ENCODE results near the gene ATP13A2. TPM values are rescaled to one million over a fixed set of nuclear protein-coding genes. Genes with fewer than 3 reads are reported as not detected.

Gene ATP13A2
- polyA plus RNA-seq, 3 donors, result 17.6 to 37.8 (median 19.5) TPM

DNA sequence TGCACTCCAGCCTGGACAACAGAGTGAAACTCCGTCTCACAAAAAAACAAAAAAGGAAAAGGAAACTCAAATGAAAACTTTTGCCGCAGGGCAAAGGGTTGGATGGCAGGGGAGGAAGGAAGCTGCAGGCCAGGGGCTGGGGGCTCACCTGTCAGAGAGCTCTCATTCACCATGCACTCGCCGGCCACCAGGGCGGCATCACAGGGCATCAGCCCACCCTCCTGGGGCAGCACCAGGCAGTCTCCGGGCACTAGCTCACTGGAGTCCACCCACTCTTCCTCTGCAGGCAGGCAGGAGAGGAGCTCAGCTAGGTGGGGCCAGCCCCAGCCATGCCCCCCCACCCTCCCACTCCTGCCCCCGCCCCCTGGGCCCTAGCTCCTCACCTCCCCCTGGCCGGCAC lies 11.9 kb downstream of the ATP13A2 start:
- peak overlapping the region in 1 of 7 donors; percentile 0 for H3K27ac Mint-ChIP-seq
- no peak overlapping the region for H3K27ac ChIP-seq (ENCODE audit: low read depth in 1 of 2, low read length in 2 of 2)
- peaks cover 74 to 95% of the 10 kb centered on the region in 2 donors for H3K36me3 Mint-ChIP-seq

DNA sequence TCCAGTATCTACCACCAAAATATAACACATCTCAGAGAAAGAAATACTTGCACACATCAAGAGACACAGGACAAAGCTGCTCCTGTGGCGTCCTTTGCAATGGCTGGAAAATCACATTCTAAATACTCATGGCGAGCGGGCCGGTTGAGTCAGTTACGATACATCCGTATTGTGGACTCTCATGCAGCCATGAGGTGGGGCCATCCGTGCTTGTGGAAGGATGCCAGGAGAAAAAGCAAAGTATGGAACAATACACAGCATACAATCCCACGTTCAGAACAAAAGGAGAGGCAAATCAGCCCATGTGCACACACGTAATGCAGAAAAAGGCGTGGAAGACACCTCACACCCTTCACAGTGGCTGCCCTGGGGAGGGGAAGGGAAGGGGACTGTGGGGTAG lies 13.1 kb downstream of the ATP13A2 start:
- H3K36me3 Mint-ChIP-seq, result peaks cover 64 to 86% of the 10 kb centered on the region in 2 donors
- no peaks in the 10 kb centered on the region for H3K27me3 Mint-ChIP-seq (ENCODE audit: low read depth in 3 of 3)
- Histone ChIP-seq H3K4me3 (replicated peaks in 1 of 3; ENCODE audit: low read depth in 2 of 3, low read length in 3 of 3) (no peak overlapping the region), H3K27ac (ENCODE audit: low read depth in 1 of 2, low read length in 2 of 2) (no peak overlapping the region), H3K79me2 (ENCODE audit: insufficient read depth, low read length) (no peaks in the 10 kb centered on the region), H4K20me1 (ENCODE audit: insufficient read depth, low read length) (no peaks in the 10 kb centered on the region), H3K4me2 (replicated peaks; ENCODE audit: extremely low read depth, low read length, poor library complexity, severe bottlenecking) (no peak overlapping the region), H2AFZ (ENCODE audit: insufficient read depth, low read depth, low read length, poor library complexity, severe bottlenecking) (no peak overlapping the region), H3K9ac (ENCODE audit: insufficient read depth, low read length, poor library complexity, severe bottlenecking) (no peak overlapping the region), H3K4me1 (ENCODE audit: control insufficient read depth in 1 of 2, insufficient read depth in 2 of 2, low read length in 2 of 2) (no peaks in the 10 kb centered on the region), H3K27me3 (ENCODE audit: control insufficient read depth in 2 of 2, insufficient read depth in 2 of 2, low read length in 2 of 2) (no peaks in the 10 kb centered on the region), H3K9me3 (replicated peaks in 1 of 2; ENCODE audit: control insufficient read depth in 1 of 2, insufficient read depth in 1 of 2, low read length in 2 of 2) (no peaks in the 10 kb centered on the region), H3K36me3 (replicated peaks in 1 of 2; ENCODE audit: control insufficient read depth in 1 of 2, insufficient read depth in 2 of 2, low read length in 2 of 2) (peaks cover 55 to 85% of the 10 kb centered on the region in 2 donors)
- intact Hi-C loops (cut with micrococcal nuclease), result no loop called here
- 94% methylated on average over 3 of the region's 10 CpGs for WGBS (ENCODE audit: insufficient coverage)
- DNase-seq, result no peak
- peaks cover 0 to 2% (median 0%) of the 10 kb centered on the region in 7 donors for H3K9me3 Mint-ChIP-seq
- TF ChIP-seq, protein P1, sequence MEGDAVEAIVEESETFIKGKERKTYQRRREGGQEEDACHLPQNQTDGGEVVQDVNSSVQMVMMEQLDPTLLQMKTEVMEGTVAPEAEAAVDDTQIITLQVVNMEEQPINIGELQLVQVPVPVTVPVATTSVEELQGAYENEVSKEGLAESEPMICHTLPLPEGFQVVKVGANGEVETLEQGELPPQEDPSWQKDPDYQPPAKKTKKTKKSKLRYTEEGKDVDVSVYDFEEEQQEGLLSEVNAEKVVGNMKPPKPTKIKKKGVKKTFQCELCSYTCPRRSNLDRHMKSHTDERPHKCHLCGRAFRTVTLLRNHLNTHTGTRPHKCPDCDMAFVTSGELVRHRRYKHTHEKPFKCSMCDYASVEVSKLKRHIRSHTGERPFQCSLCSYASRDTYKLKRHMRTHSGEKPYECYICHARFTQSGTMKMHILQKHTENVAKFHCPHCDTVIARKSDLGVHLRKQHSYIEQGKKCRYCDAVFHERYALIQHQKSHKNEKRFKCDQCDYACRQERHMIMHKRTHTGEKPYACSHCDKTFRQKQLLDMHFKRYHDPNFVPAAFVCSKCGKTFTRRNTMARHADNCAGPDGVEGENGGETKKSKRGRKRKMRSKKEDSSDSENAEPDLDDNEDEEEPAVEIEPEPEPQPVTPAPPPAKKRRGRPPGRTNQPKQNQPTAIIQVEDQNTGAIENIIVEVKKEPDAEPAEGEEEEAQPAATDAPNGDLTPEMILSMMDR (IDR thresholded peaks at IDR 0.05), result no peak
- H3K27ac Mint-ChIP-seq, result no peak overlapping the region
- no peaks in the 10 kb centered on the region for H3K4me1 Mint-ChIP-seq
- H3K4me3 Mint-ChIP-seq, result no peak overlapping the region

More for the DNA sequence above, 11.9 kb downstream of the ATP13A2 start:
- Mint-ChIP-seq H3K9me3 (peaks cover 0 to 2% (median 0%) of the 10 kb centered on the region in 7 donors), H3K4me1 (no peaks in the 10 kb centered on the region), H3K27me3 (ENCODE audit: low read depth in 3 of 3) (no peaks in the 10 kb centered on the region), H3K4me3 (no peak overlapping the region)
- no peak overlapping the region for H3K4me3 ChIP-seq (replicated peaks in 1 of 3; ENCODE audit: low read depth in 2 of 3, low read length in 3 of 3)
- no peaks in the 10 kb centered on the region for H4K20me1 ChIP-seq (ENCODE audit: insufficient read depth, low read length)
- H3K27me3 ChIP-seq (ENCODE audit: control insufficient read depth in 2 of 2, insufficient read depth in 2 of 2, low read length in 2 of 2), result no peaks in the 10 kb centered on the region
- WGBS (ENCODE audit: insufficient coverage), result 91% methylated on average over 5 of the region's 8 CpGs
- H3K9me3 ChIP-seq (replicated peaks in 1 of 2; ENCODE audit: control insufficient read depth in 1 of 2, insufficient read depth in 1 of 2, low read length in 2 of 2), result no peaks in the 10 kb centered on the region
- H3K36me3 ChIP-seq (replicated peaks in 1 of 2; ENCODE audit: control insufficient read depth in 1 of 2, insufficient read depth in 2 of 2, low read length in 2 of 2), result peaks cover 66 to 97% of the 10 kb centered on the region in 2 donors
- no peak for DNase-seq
- H3K4me2 ChIP-seq (replicated peaks; ENCODE audit: extremely low read depth, low read length, poor library complexity, severe bottlenecking), result no peak overlapping the region
- H3K79me2 ChIP-seq (ENCODE audit: insufficient read depth, low read length), result no peaks in the 10 kb centered on the region
- TF ChIP-seq, protein P1 (IDR thresholded peaks at IDR 0.05), result no peak
- no peak overlapping the region for H2AFZ ChIP-seq (ENCODE audit: insufficient read depth, low read depth, low read length, poor library complexity, severe bottlenecking)
- intact Hi-C loops (cut with micrococcal nuclease), result loop anchor here in 1 of 2 donors (10.0 kb wide), 1 partner anchor 65 kb away; no protein-coding TSS in a partner anchor
- H3K4me1 ChIP-seq (ENCODE audit: control insufficient read depth in 1 of 2, insufficient read depth in 2 of 2, low read length in 2 of 2), result no peaks in the 10 kb centered on the region
- no peak overlapping the region for H3K9ac ChIP-seq (ENCODE audit: insufficient read depth, low read length, poor library complexity, severe bottlenecking)
